H9 (cell line): ENCODE data around the gene POLN. TPM values are rescaled to one million over a fixed set of nuclear protein-coding genes. Genes with fewer than 3 reads are reported as not detected.

Experiments
- DNase-seq: peaks from one replicate; pipeline ENCODE4 v3.0.0-alpha.2; 2017
- H2AFZ ChIP-seq: one replicate; pipeline ENCODE4 v1.6.1; 2013; ENCODE audit warnings: mild to moderate bottlenecking, low read length, control low read depth, moderate library complexity
- H2AK5ac ChIP-seq: 2 replicates; pipeline ENCODE4 v1.6.1; 2013; ENCODE audit warnings: low read length, control low read depth, mixed read lengths; ENCODE audit not compliant: insufficient read length
- H2BK120ac ChIP-seq: one replicate; pipeline ENCODE4 v1.6.1; 2013; ENCODE audit warnings: low read depth, mild to moderate bottlenecking, low read length, control low read depth, inconsistent platforms; ENCODE audit not compliant: poor library complexity, severe bottlenecking
- H2BK12ac ChIP-seq: 2 replicates; pipeline ENCODE4 v1.6.1; 2013; ENCODE audit warnings: low read length, control low read depth, mixed read lengths, low read depth; ENCODE audit not compliant: insufficient read length
- H2BK15ac ChIP-seq: 2 replicates; pipeline ENCODE4 v1.6.1; 2013; ENCODE audit warnings: low read depth, low read length, control low read depth
- H2BK20ac ChIP-seq: one replicate; pipeline ENCODE4 v1.6.1; 2013; ENCODE audit warnings: low read depth, mild to moderate bottlenecking, low read length, control low read depth, inconsistent platforms; ENCODE audit not compliant: poor library complexity, severe bottlenecking
- H2BK5ac ChIP-seq: 2 replicates; pipeline ENCODE4 v1.6.1; 2013; ENCODE audit warnings: low read length, control low read depth, mixed read lengths; ENCODE audit not compliant: insufficient read length
- H3K14ac ChIP-seq: 2 replicates; pipeline ENCODE4 v1.6.1; 2013; ENCODE audit warnings: low read length, control low read depth; ENCODE audit not compliant: insufficient read depth
- H3K18ac ChIP-seq: 2 replicates; pipeline ENCODE4 v1.6.1; 2013; ENCODE audit warnings: low read depth, mild to moderate bottlenecking, mixed read lengths, low read length, control low read depth; ENCODE audit not compliant: insufficient read length
- H3K23ac ChIP-seq: 2 replicates; pipeline ENCODE4 v1.6.1; 2013; ENCODE audit warnings: low read length, control low read depth, mixed read lengths, low read depth; ENCODE audit not compliant: insufficient read length
- H3K23me2 ChIP-seq: 2 replicates; pipeline ENCODE4 v1.6.1; 2013; ENCODE audit warnings: low read depth, mild to moderate bottlenecking, mixed read lengths, low read length, control low read depth; ENCODE audit not compliant: insufficient read length, poor library complexity, severe bottlenecking
- H3K27ac ChIP-seq: 2 replicates; pipeline ENCODE4 v1.5.1; 2013; ENCODE audit warnings: low read length, control low read depth, mixed read lengths, low read depth; ENCODE audit not compliant: insufficient read length
- H3K27me3 ChIP-seq: 2 replicates; pipeline ENCODE4 v1.6.1; 2013; ENCODE audit warnings: low read length, control low read depth, inconsistent platforms; ENCODE audit not compliant: insufficient read depth
- H3K4ac ChIP-seq: 2 replicates; pipeline ENCODE4 v1.6.1; 2013; ENCODE audit warnings: low read depth, mild to moderate bottlenecking, control low read depth, inconsistent platforms, low read length, moderate library complexity
- H3K4me1 ChIP-seq: 2 replicates; pipeline ENCODE4 v1.6.1; 2013; ENCODE audit warnings: low read length, control low read depth, inconsistent platforms; ENCODE audit not compliant: insufficient read depth
- H3K4me2 ChIP-seq: 2 replicates; pipeline ENCODE4 v1.6.1; 2013; ENCODE audit warnings: low read length, control low read depth, mixed read lengths; ENCODE audit not compliant: insufficient read length, insufficient read depth
- H3K56ac ChIP-seq: 2 replicates; pipeline ENCODE4 v1.6.1; 2013; ENCODE audit warnings: low read depth, mild to moderate bottlenecking, mixed read lengths, low read length, control low read depth; ENCODE audit not compliant: insufficient read length
- H3K79me1 ChIP-seq: 2 replicates; pipeline ENCODE4 v1.6.1; 2013; ENCODE audit warnings: low read depth, mild to moderate bottlenecking, moderate library complexity, low read length, control low read depth, inconsistent platforms; ENCODE audit not compliant: insufficient read depth, poor library complexity, severe bottlenecking
- H3K79me2 ChIP-seq: 2 replicates; pipeline ENCODE4 v1.6.1; 2013; ENCODE audit warnings: low read length, control low read depth, inconsistent platforms; ENCODE audit not compliant: insufficient read depth
- H3K9ac ChIP-seq: 2 replicates; pipeline ENCODE4 v1.6.1; 2013; ENCODE audit warnings: low read length, control low read depth, mixed read lengths; ENCODE audit not compliant: insufficient read length; ENCODE audit errors: extremely low read depth
- H3K9me3 ChIP-seq: one replicate; pipeline ENCODE4 v1.6.1; 2013; ENCODE audit warnings: low read depth, low read length, inconsistent platforms; ENCODE audit not compliant: control insufficient read depth
- H3T11ph ChIP-seq: one replicate; pipeline ENCODE4 v1.6.1; 2013; ENCODE audit warnings: mild to moderate bottlenecking, low read length, control low read depth, inconsistent platforms
- H4K20me1 ChIP-seq: one replicate; pipeline ENCODE4 v1.6.1; 2013; ENCODE audit not compliant: control insufficient read depth, insufficient read length, insufficient read depth
- H4K5ac ChIP-seq: 2 replicates; pipeline ENCODE4 v1.6.1; 2013; ENCODE audit warnings: low read depth, mild to moderate bottlenecking, mixed read lengths, low read length, control low read depth; ENCODE audit not compliant: insufficient read length
- H4K8ac ChIP-seq: replicated peaks from 2 replicates; pipeline ENCODE4 v1.6.1; 2013; ENCODE audit warnings: low read length, control low read depth, mixed read lengths, low read depth; ENCODE audit not compliant: insufficient read length
- H4K91ac ChIP-seq: 2 replicates; pipeline ENCODE4 v1.6.1; 2013; ENCODE audit warnings: low read depth, mild to moderate bottlenecking, moderate library complexity, mixed read lengths, low read length, control low read depth; ENCODE audit not compliant: insufficient read length
- H3K27ac Mint-ChIP-seq, 3 experiments: 2 replicates in 2 of 3; 3 replicates in 1 of 3; pipeline ENCODE4 v1.8.0; 2020 to 2021; ENCODE audit warnings: mixed read lengths in 3 of 3, mild to moderate bottlenecking in 1 of 3, moderate library complexity in 1 of 3
- H3K27me3 Mint-ChIP-seq: 2 replicates; pipeline ENCODE4 v1.8.0; 2021; ENCODE audit warnings: low read depth, mild to moderate bottlenecking, moderate library complexity, mixed read lengths
- H3K36me3 Mint-ChIP-seq, 3 experiments: 2 replicates in 2 of 3; 3 replicates in 1 of 3; pipeline ENCODE4 v1.8.0; 2020 to 2021; ENCODE audit warnings: low read depth in 3 of 3, mixed read lengths in 3 of 3; ENCODE audit not compliant: insufficient read depth in 1 of 3
- H3K4me1 Mint-ChIP-seq, 2 experiments: 2 replicates each; pipeline ENCODE4 v1.8.0; 2020; ENCODE audit warnings: mixed read lengths in 2 of 2
- H3K4me3 Mint-ChIP-seq, 2 experiments: 2 replicates in 1 of 2; 3 replicates in 1 of 2; pipeline ENCODE4 v1.8.0; 2020 to 2021; ENCODE audit warnings: mild to moderate bottlenecking in 2 of 2, mixed read lengths in 2 of 2, moderate library complexity in 1 of 2
- H3K9me3 Mint-ChIP-seq, 2 experiments: 2 replicates in 1 of 2; 3 replicates in 1 of 2; pipeline ENCODE4 v1.8.0; 2020; ENCODE audit warnings: mild to moderate bottlenecking in 2 of 2, mixed read lengths in 2 of 2, moderate library complexity in 1 of 2
- WGBS: extraction: QIAGEN DNeasy Blood & Tissue Kit; methylation state at CpG from one replicate; pipeline ENCODE4 v1.1.7; 2013; ENCODE audit warnings: missing lambda C conversion rate, low lambda C conversion rate, mixed read lengths; ENCODE audit not compliant: insufficient read length; ENCODE audit errors: extremely low coverage; 5-methylcytosine and 5-hydroxymethylcytosine counted together
- total RNA-seq: library from RNA; stranded (reverse); gene quantifications from 2 replicates; pipeline ENCODE4 v1.2.1, GENCODE V29; 2021
- TF ChIP-seq, protein P1 (sequence below): fragments of 200-600 bp; sonication (generic); conservative IDR thresholded peaks from 3 replicates; pipeline ENCODE4 v1.8.0; 2021; ENCODE audit warnings: antibody characterized with exemption, mild to moderate bottlenecking

Gene POLN
- total RNA-seq, 1 experiment from 2014 or later = 0.74 TPM

DNA sequence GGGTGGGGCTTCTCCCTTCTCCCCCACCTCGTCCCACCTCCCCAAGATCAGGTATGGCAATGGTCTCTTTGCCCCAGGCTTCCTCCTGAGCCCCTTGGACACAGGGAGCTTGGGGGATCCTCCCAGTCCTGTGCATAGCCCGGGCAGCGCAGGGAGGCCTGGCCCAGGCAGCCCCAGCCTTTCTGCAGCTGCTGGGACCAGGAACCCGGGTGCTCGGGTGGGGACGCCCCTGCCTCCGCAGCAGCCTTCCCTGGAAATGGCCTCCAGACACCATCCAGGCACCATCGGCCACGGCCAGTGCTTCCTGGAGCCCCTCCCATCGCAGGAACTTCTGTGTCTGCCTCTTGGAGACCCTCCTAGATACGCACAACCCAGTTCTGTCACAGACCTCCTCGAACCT lies 25.9 kb upstream of the POLN start:
- no peak overlapping the region for H4K91ac ChIP-seq
- no peak overlapping the region for H3K4ac ChIP-seq
- no peak overlapping the region for H3K27ac Mint-ChIP-seq
- no peaks in the 10 kb centered on the region for H3K9me3 Mint-ChIP-seq
- DNase-seq = no peak
- H4K20me1 ChIP-seq = no peaks in the 10 kb centered on the region
- H3T11ph ChIP-seq = no peak overlapping the region
- no peak overlapping the region for H3K18ac ChIP-seq
- WGBS = no CpG with 5 or more reads among the region's 12 CpGs
- H3K79me1 ChIP-seq = no peaks in the 10 kb centered on the region
- no peak overlapping the region for H4K5ac ChIP-seq
- H4K8ac ChIP-seq = no peak overlapping the region
- no peak overlapping the region for H2BK5ac ChIP-seq
- no peaks in the 10 kb centered on the region for H3K27me3 Mint-ChIP-seq
- no peaks in the 10 kb centered on the region for H3K27me3 ChIP-seq
- no peak overlapping the region for H2BK12ac ChIP-seq
- no peak overlapping the region for H3K9ac ChIP-seq
- no peak overlapping the region for H2AFZ ChIP-seq
- no peak overlapping the region for H3K56ac ChIP-seq
- H3K23me2 ChIP-seq = no peaks in the 10 kb centered on the region
- no peak overlapping the region for H3K4me3 Mint-ChIP-seq
- H3K14ac ChIP-seq = no peak overlapping the region
- TF ChIP-seq, protein P1, sequence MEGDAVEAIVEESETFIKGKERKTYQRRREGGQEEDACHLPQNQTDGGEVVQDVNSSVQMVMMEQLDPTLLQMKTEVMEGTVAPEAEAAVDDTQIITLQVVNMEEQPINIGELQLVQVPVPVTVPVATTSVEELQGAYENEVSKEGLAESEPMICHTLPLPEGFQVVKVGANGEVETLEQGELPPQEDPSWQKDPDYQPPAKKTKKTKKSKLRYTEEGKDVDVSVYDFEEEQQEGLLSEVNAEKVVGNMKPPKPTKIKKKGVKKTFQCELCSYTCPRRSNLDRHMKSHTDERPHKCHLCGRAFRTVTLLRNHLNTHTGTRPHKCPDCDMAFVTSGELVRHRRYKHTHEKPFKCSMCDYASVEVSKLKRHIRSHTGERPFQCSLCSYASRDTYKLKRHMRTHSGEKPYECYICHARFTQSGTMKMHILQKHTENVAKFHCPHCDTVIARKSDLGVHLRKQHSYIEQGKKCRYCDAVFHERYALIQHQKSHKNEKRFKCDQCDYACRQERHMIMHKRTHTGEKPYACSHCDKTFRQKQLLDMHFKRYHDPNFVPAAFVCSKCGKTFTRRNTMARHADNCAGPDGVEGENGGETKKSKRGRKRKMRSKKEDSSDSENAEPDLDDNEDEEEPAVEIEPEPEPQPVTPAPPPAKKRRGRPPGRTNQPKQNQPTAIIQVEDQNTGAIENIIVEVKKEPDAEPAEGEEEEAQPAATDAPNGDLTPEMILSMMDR = no peak
- no peak overlapping the region for H3K4me2 ChIP-seq
- no peak overlapping the region for H3K23ac ChIP-seq
- no peak overlapping the region for H2BK15ac ChIP-seq
- H3K79me2 ChIP-seq = no peaks in the 10 kb centered on the region
- no peak overlapping the region for H2BK20ac ChIP-seq
- H3K36me3 Mint-ChIP-seq = no peaks in the 10 kb centered on the region
- no peak overlapping the region for H3K27ac ChIP-seq
- H3K4me1 ChIP-seq = peaks cover 2% of the 10 kb centered on the region; the same call in 1 of the 2 replicates
- no peaks in the 10 kb centered on the region for H3K9me3 ChIP-seq
- peaks cover 15 to 24% of the 10 kb centered on the region in 2 experiments for H3K4me1 Mint-ChIP-seq
- no peak overlapping the region for H2AK5ac ChIP-seq
- no peak overlapping the region for H2BK120ac ChIP-seq
